Osteocyte (in vitro differentiated cells): ENCODE measurements around the gene IBTK. TPM values are rescaled to one million over a fixed set of nuclear protein-coding genes. Genes with fewer than 3 reads are reported as not detected.
"Not testable (repeated sequence)": the region's sequence is repeated elsewhere in the genome, so short reads cannot be mapped to it uniquely, and the experiment has no call there.

Experiments
- DNase-seq: peaks from one replicate; pipeline ENCODE4 v3.0.0; 2021; ENCODE audit warnings: mixed read lengths; ENCODE audit not compliant: unreplicated experiment; ENCODE audit errors: extremely low spot score
- H3K27ac Mint-ChIP-seq: one replicate; pipeline ENCODE4 v1.8.0; 2021; ENCODE audit warnings: mild to moderate bottlenecking, mixed read lengths; ENCODE audit not compliant: unreplicated experiment
- H3K27me3 Mint-ChIP-seq: one replicate; pipeline ENCODE4 v1.8.0; 2021; ENCODE audit warnings: mixed read lengths; ENCODE audit not compliant: unreplicated experiment
- H3K36me3 Mint-ChIP-seq: one replicate; pipeline ENCODE4 v1.8.0; 2021; ENCODE audit warnings: mixed read lengths; ENCODE audit not compliant: unreplicated experiment
- H3K4me1 Mint-ChIP-seq: one replicate; pipeline ENCODE4 v1.8.0; 2021; ENCODE audit warnings: mixed read lengths; ENCODE audit not compliant: unreplicated experiment
- H3K4me3 Mint-ChIP-seq: one replicate; pipeline ENCODE4 v1.8.0; 2021; ENCODE audit warnings: mild to moderate bottlenecking, moderate library complexity, mixed read lengths; ENCODE audit not compliant: unreplicated experiment
- H3K9me3 Mint-ChIP-seq: one replicate; pipeline ENCODE4 v1.8.0; 2021; ENCODE audit warnings: mixed read lengths; ENCODE audit not compliant: unreplicated experiment
- CTCF ChIP-seq: fragments of 200-600 bp; sonication (generic); IDR thresholded peaks from 2 replicates; pipeline ENCODE4 v1.5.0; 2021; ENCODE audit warnings: antibody characterized with exemption, mild to moderate bottlenecking, moderate library complexity
- total RNA-seq: library from RNA; stranded (reverse); gene quantifications from 2 replicates; pipeline ENCODE4 v1.2.1, GENCODE V29; 2021

IBTK gene
- total RNA-seq, 1 donor from 2014 or later, result 28.0 TPM

- no peaks in the 10 kb centered on the region for H3K36me3 Mint-ChIP-seq
- no peak overlapping the region for H3K4me3 Mint-ChIP-seq
- H3K27me3 Mint-ChIP-seq, result peaks cover 51% of the 10 kb centered on the region
- no peak for TF ChIP-seq CTCF
- peaks cover 5% of the 10 kb centered on the region for H3K4me1 Mint-ChIP-seq
- H3K27ac Mint-ChIP-seq, result no peak overlapping the region
- no peak for DNase-seq
- H3K9me3 Mint-ChIP-seq, result no peaks in the 10 kb centered on the region
Observed at GRCh38 chr6:82264321-82264720, 16.8 kb upstream of the IBTK start.

GRCh38 chr6:82263916-82264315 is 16.4 kb upstream of the IBTK start:
- Mint-ChIP-seq H3K4me3 (no peak overlapping the region), H3K27me3 (peaks cover 52% of the 10 kb centered on the region), H3K9me3 (no peaks in the 10 kb centered on the region), H3K36me3 (no peaks in the 10 kb centered on the region), H3K27ac (no peak overlapping the region), H3K4me1 (peaks cover 5% of the 10 kb centered on the region)
- DNase-seq, result no peak
- TF ChIP-seq CTCF, result no peak

GRCh38 chr6:82260997-82261732 is 13.6 kb upstream of the IBTK start:
- DNase-seq, result no peak
- no peaks in the 10 kb centered on the region for H3K9me3 Mint-ChIP-seq
- H3K36me3 Mint-ChIP-seq, result no peaks in the 10 kb centered on the region
- peaks cover 54% of the 10 kb centered on the region for H3K27me3 Mint-ChIP-seq
- TF ChIP-seq CTCF, result no peak
- no peak overlapping the region for H3K27ac Mint-ChIP-seq
- no peak overlapping the region for H3K4me3 Mint-ChIP-seq
- peaks cover 5% of the 10 kb centered on the region for H3K4me1 Mint-ChIP-seq

- H3K36me3 Mint-ChIP-seq, result no peaks in the 10 kb centered on the region
- H3K9me3 Mint-ChIP-seq, result no peaks in the 10 kb centered on the region
- no peak for DNase-seq
- no peak for TF ChIP-seq CTCF
- H3K27me3 Mint-ChIP-seq, result peaks cover 57% of the 10 kb centered on the region
- no peak overlapping the region for H3K4me3 Mint-ChIP-seq
- H3K27ac Mint-ChIP-seq, result no peak overlapping the region
- H3K4me1 Mint-ChIP-seq, result peaks cover 5% of the 10 kb centered on the region
Observed at GRCh38 chr6:82259389-82259788, 11.8 kb upstream of the IBTK start.

- H3K27me3 Mint-ChIP-seq, result peaks cover 39% of the 10 kb centered on the region
- no peak overlapping the region for H3K4me3 Mint-ChIP-seq
- no peak for DNase-seq
- H3K4me1 Mint-ChIP-seq, result peaks cover 5% of the 10 kb centered on the region
- H3K27ac Mint-ChIP-seq, result no peak overlapping the region
- TF ChIP-seq CTCF, result no peak
- H3K36me3 Mint-ChIP-seq, result no peaks in the 10 kb centered on the region
- no peaks in the 10 kb centered on the region for H3K9me3 Mint-ChIP-seq
Observed at GRCh38 chr6:82257088-82257774, 9.7 kb upstream of the IBTK start.

GRCh38 chr6:82254722-82255121 is 7.2 kb upstream of the IBTK start:
- H3K36me3 Mint-ChIP-seq, DNase-seq, H3K4me1 Mint-ChIP-seq, H3K27ac Mint-ChIP-seq, H3K9me3 Mint-ChIP-seq, H3K4me3 Mint-ChIP-seq: not testable (repeated sequence)
- peaks cover 28% of the 10 kb centered on the region for H3K27me3 Mint-ChIP-seq
